ENCODE results near the gene UTY. TPM values are rescaled to one million over a fixed set of nuclear protein-coding genes. Genes with fewer than 3 reads are reported as not detected.

Gene UTY
- total RNA-seq, 1 donor from 2014 or later: 29.2 TPM

DNA sequence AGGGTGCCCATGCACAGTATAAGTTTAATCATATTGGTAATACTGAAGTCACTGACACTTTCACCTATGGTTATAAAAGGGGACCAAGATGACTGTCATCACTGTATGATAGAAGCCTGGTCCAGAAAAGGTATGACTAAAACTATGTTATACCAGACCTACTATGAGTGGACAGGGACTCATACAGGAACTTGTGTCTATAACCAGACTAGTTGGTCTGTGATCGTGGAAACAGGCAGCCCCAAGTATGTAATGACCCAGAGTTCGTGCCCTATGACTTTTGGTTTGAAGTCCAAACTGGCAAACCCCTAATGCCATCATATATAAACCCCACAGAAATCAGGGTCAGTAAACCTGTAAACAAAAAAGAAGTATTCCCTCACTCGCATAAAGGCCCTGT lies 134.3 kb downstream of the UTY start:
- Histone ChIP-seq H3K4me3 (ENCODE audit: low read depth, low read length) (no peak overlapping the region), H3K36me3 (ENCODE audit: control insufficient read depth, insufficient read depth, low read length) (no peaks in the 10 kb centered on the region), H3K27me3 (ENCODE audit: control insufficient read depth, insufficient read depth, low read length) (no peaks in the 10 kb centered on the region)
- TF ChIP-seq, protein P1, sequence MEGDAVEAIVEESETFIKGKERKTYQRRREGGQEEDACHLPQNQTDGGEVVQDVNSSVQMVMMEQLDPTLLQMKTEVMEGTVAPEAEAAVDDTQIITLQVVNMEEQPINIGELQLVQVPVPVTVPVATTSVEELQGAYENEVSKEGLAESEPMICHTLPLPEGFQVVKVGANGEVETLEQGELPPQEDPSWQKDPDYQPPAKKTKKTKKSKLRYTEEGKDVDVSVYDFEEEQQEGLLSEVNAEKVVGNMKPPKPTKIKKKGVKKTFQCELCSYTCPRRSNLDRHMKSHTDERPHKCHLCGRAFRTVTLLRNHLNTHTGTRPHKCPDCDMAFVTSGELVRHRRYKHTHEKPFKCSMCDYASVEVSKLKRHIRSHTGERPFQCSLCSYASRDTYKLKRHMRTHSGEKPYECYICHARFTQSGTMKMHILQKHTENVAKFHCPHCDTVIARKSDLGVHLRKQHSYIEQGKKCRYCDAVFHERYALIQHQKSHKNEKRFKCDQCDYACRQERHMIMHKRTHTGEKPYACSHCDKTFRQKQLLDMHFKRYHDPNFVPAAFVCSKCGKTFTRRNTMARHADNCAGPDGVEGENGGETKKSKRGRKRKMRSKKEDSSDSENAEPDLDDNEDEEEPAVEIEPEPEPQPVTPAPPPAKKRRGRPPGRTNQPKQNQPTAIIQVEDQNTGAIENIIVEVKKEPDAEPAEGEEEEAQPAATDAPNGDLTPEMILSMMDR (IDR thresholded peaks at IDR 0.05; ENCODE audit: insufficient read depth, low read length, severe bottlenecking): no peak
- DNase-seq (ENCODE audit: low read depth) (no peak), FAIRE-seq (no peak)

DNA sequence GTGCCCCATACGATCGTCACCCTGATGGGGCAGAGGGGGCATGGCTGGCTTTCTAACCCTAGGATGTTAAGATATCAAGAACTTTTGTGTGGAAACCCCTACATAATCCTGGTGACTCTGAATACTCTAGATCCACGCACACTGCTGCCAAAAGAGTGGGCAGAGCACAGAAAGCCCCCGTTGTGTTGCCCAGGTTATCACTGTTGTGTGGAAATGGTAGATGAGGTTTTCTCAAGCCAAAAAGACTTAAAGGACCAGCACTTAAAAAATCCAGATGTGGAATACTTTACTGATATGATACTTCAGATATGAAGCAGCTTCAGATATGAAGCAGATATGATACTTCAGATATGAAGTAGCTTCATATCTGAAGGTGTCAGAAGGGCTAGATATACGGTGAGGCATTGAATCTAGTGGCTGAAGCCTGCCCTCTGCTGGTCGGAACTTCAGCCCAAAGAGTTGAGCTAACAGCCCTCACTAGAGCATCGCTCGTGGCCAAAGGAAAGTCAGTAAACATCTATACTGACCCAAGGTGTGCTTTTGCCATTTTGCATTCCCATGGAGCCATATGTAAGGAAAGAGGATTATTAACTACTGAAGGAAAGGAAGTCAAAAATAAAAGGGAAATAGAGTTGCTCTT lies 136.4 kb downstream of the UTY start:
- Histone ChIP-seq H3K36me3 (ENCODE audit: control insufficient read depth, insufficient read depth, low read length) (peaks cover 1% of the 10 kb centered on the region), H3K4me3 (ENCODE audit: low read depth, low read length) (no peak overlapping the region), H3K27me3 (ENCODE audit: control insufficient read depth, insufficient read depth, low read length) (no peaks in the 10 kb centered on the region)
- peak; percentile 11 for DNase-seq (ENCODE audit: low read depth)
- FAIRE-seq: no peak
- TF ChIP-seq, protein P1 (IDR thresholded peaks at IDR 0.05; ENCODE audit: insufficient read depth, low read length, severe bottlenecking): peak; percentile 58

DNA sequence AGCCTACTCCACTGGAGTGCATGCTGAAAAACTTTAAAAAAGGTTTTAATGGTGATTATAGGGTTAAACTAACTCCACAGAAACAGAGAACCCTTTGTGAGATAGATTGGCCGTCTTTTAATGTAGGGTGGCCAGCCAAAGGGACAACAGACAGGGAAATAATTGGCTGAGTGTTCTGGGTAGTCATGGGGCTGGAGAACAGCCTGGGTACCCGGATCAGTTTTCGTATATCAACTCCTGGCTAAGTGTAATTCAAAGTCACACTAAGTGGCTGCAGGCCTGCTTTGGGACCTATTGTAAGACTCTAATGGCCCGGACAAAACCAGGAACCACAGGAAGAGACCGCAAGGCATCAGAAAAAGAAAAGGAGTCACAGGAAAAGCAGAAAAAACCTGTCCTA lies 139.9 kb downstream of the UTY start:
- DNase-seq (ENCODE audit: low read depth): no peak
- no peak for FAIRE-seq
- TF ChIP-seq, protein P1 (IDR thresholded peaks at IDR 0.05; ENCODE audit: insufficient read depth, low read length, severe bottlenecking): no peak
- Histone ChIP-seq H3K4me3 (ENCODE audit: low read depth, low read length) (no peak overlapping the region), H3K36me3 (ENCODE audit: control insufficient read depth, insufficient read depth, low read length) (peaks cover 1% of the 10 kb centered on the region), H3K27me3 (ENCODE audit: control insufficient read depth, insufficient read depth, low read length) (no peaks in the 10 kb centered on the region)

DNA sequence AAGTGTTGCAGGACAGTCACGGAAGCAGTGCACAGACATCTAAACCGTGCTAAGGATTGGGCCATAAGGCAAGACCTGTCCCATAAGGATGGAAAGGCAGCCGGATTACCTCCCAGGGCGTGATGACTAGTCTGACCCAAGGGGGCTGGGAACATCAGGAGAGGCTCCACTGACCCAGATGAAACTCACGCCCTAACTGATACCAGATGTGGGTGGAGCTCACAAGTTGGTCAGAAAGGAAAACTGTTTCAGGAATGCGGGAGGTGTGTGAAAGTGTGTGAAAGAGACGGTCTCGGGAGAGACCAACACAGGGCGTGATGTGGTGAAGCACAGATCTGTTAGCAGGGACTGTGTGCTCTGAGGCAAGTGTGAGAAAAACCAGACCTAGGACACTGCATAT lies 140.5 kb downstream of the UTY start:
- TF ChIP-seq, protein P1 (IDR thresholded peaks at IDR 0.05; ENCODE audit: insufficient read depth, low read length, severe bottlenecking): no peak
- FAIRE-seq: no peak
- DNase-seq (ENCODE audit: low read depth): no peak
- Histone ChIP-seq H3K4me3 (ENCODE audit: low read depth, low read length) (no peak overlapping the region), H3K36me3 (ENCODE audit: control insufficient read depth, insufficient read depth, low read length) (peaks cover 1% of the 10 kb centered on the region), H3K27me3 (ENCODE audit: control insufficient read depth, insufficient read depth, low read length) (no peaks in the 10 kb centered on the region)

DNA sequence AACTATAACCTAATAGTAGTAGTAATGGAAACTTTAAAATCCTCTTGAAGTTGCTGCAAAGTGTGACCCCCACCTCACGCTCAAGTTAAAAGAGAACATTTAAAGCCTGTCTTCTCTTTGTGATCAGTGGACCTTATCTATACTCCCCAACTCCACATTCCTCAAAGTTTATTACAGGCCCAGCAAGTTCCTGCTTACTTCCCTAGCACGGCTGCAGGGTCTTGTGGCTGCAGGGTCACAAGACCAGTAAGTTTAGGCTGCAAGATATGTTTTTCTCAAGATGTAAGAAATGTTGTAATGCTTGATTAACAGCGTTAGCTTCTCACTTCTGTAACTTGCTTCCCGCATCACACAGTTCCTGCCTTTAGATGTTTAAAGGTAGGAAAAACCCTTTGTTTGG lies 141.1 kb downstream of the UTY start:
- H3K27me3 ChIP-seq (ENCODE audit: control insufficient read depth, insufficient read depth, low read length): no peaks in the 10 kb centered on the region
- TF ChIP-seq, protein P1 (IDR thresholded peaks at IDR 0.05; ENCODE audit: insufficient read depth, low read length, severe bottlenecking): no peak
- peaks cover 1% of the 10 kb centered on the region for H3K36me3 ChIP-seq (ENCODE audit: control insufficient read depth, insufficient read depth, low read length)
- no peak for FAIRE-seq
- no peak overlapping the region for H3K4me3 ChIP-seq (ENCODE audit: low read depth, low read length)
- no peak for DNase-seq (ENCODE audit: low read depth)

DNA sequence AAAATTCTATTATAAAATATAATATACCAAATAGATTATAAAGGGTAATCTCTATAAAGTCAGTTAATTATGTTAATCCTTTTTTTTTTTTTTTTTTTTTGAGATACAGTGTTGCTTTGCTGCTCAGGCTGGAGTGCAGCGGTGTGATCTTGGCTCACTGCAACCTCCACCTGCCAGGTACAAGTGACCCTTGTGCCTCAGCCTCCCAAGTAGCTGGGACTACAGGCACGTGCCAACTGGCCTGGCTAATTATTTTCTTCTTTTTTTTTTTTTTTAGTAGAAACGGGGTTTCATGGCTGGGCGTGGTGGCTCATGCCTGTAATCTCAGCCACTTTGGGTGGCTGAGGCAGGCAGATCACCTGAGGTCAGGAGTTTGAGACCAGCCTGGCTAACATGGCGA lies 141.9 kb downstream of the UTY start:
- FAIRE-seq (no peak), DNase-seq (ENCODE audit: low read depth) (no peak)
- Histone ChIP-seq H3K27me3 (ENCODE audit: control insufficient read depth, insufficient read depth, low read length) (no peaks in the 10 kb centered on the region), H3K4me3 (ENCODE audit: low read depth, low read length) (no peak overlapping the region), H3K36me3 (ENCODE audit: control insufficient read depth, insufficient read depth, low read length) (peaks cover 1% of the 10 kb centered on the region)
- TF ChIP-seq, protein P1 (IDR thresholded peaks at IDR 0.05; ENCODE audit: insufficient read depth, low read length, severe bottlenecking): no peak

Measured in bronchial epithelial cell (primary cell).